Lung (tissue), 12 donors: ENCODE data around the gene EMC1. TPM values are rescaled to one million over a fixed set of nuclear protein-coding genes. Genes with fewer than 3 reads are reported as not detected.

Experiments
- ATAC-seq: fragments of 200-7000 bp; cut with Tn5 transposase; one replicate; pipeline ENCODE4 v1.9.1; 2020; ENCODE audit warnings: moderate number of reproducible peaks; ENCODE audit not compliant: insufficient read depth, low FRiP score
- DNase-seq, 3 donors: peaks; one replicate each; pipeline ENCODE4 v3.0.0-alpha.2; 2013 to 2017
- H3K27ac ChIP-seq, 2 donors: one replicate each; pipeline ENCODE4 v1.5.1; 2013; ENCODE audit warnings: mild to moderate bottlenecking in 2 of 2, moderate library complexity in 2 of 2, control low read depth in 1 of 2, inconsistent platforms in 1 of 2, low read depth in 1 of 2, low read length in 1 of 2
- H3K27me3 ChIP-seq, 3 donors: one replicate each; pipeline ENCODE4 v1.5.1; 2013; ENCODE audit warnings: low read length in 2 of 3; ENCODE audit not compliant: control insufficient read depth in 3 of 3, insufficient read depth in 3 of 3
- H3K36me3 ChIP-seq, 4 donors: one replicate each; pipeline ENCODE4 v1.5.1; 2013; ENCODE audit warnings: low read length in 4 of 4, mild to moderate bottlenecking in 1 of 4, moderate library complexity in 1 of 4; ENCODE audit not compliant: control insufficient read depth in 4 of 4, insufficient read depth in 4 of 4
- H3K4me1 ChIP-seq, 5 donors: one replicate each; pipeline ENCODE4 v1.5.1; 2013; ENCODE audit warnings: low read length in 5 of 5, mild to moderate bottlenecking in 2 of 5, moderate library complexity in 1 of 5; ENCODE audit not compliant: control insufficient read depth in 5 of 5, insufficient read depth in 5 of 5
- H3K4me3 ChIP-seq: one replicate; pipeline ENCODE4 v1.5.1; 2013; ENCODE audit warnings: mild to moderate bottlenecking, control low read depth, moderate library complexity
- H3K9ac ChIP-seq, 2 donors: one replicate each; pipeline ENCODE4 v1.5.1; 2013; ENCODE audit warnings: low read length in 2 of 2, control low read depth in 1 of 2; ENCODE audit not compliant: insufficient read depth in 1 of 2
- H3K9me3 ChIP-seq, 4 donors: one replicate each; pipeline ENCODE4 v1.5.1; 2013; ENCODE audit warnings: low read length in 3 of 4, mild to moderate bottlenecking in 1 of 4, moderate library complexity in 1 of 4; ENCODE audit not compliant: control insufficient read depth in 4 of 4, insufficient read depth in 3 of 4
- CTCF ChIP-seq: IDR thresholded peaks from 2 replicates; pipeline ENCODE4 v1.5.1; 2012; ENCODE audit warnings: mild to moderate bottlenecking; ENCODE audit errors: control extremely low read depth, extremely low read depth
- WGBS, 2 donors: extraction: QIAGEN DNeasy Blood & Tissue Kit; methylation state at CpG; one replicate each; pipeline ENCODE4 v1.1.7; 2013; 5-methylcytosine and 5-hydroxymethylcytosine counted together
- polyA plus RNA-seq, 2 donors: library from polyadenylated mRNA; stranded (reverse); fragments of 200-250 nt; gene quantifications; one replicate each; pipeline ENCODE4 v1.2.1, GENCODE V29; 2013
- total RNA-seq, 2 donors: library from RNA; depleted of rRNA in 1 of 2; stranded (reverse); fragments of >200 nt in 1 of 2; gene quantifications; one replicate each; pipeline ENCODE4 v1.2.1, GENCODE V29; 2014 to 2021
- donor health status: control.
- donor health status: control.
- donor health status: Bipolar disorder and iron deficiency.
- donor health status: healthy.
- donor health status: DM: yes; HTN: yes; CAD: no.

The EMC1 gene
- total and polyA plus RNA-seq, 4 donors: 12.1 to 52.7 (median 36.5) TPM

- TF ChIP-seq CTCF: no peak
- peaks cover 15 to 40% (median 19%) of the 10 kb centered on the region in 4 donors for H3K36me3 ChIP-seq
- H3K4me1 ChIP-seq: peaks cover 0 to 22% (median 10%) of the 10 kb centered on the region in 5 donors
- H3K27ac ChIP-seq: no peak overlapping the region
- 89 to 95% methylated on average over 4 of the region's 4 CpGs for WGBS, 2 donors
- no peak for DNase-seq
- no peaks in the 10 kb centered on the region for H3K9me3 ChIP-seq
- H3K9ac ChIP-seq: no peak overlapping the region
- no peak overlapping the region for H3K4me3 ChIP-seq
- H3K27me3 ChIP-seq: no peaks in the 10 kb centered on the region
- no peak for ATAC-seq
Observed at GRCh38 chr1:19255288-19255687, 4.0 kb upstream of the EMC1 start.

- Histone ChIP-seq H3K9me3 (no peaks in the 10 kb centered on the region), H3K4me1 (peaks cover 0 to 25% (median 10%) of the 10 kb centered on the region in 5 donors), H3K36me3 (peaks cover 10 to 33% (median 17%) of the 10 kb centered on the region in 4 donors), H3K27me3 (no peaks in the 10 kb centered on the region), H3K9ac (no peak overlapping the region), H3K4me3 (no peak overlapping the region), H3K27ac (no peak overlapping the region)
- DNase-seq (no peak), ATAC-seq (no peak)
- no peak for TF ChIP-seq CTCF
Observed at GRCh38 chr1:19254416-19254815, 3.1 kb upstream of the EMC1 start.

GRCh38 chr1:19250629-19251304 lies 557 bp downstream of the EMC1 start:
- H3K4me3 ChIP-seq: peak overlapping the region; percentile 93
- TF ChIP-seq CTCF: no peak
- peak overlapping the region; percentile 78 to 91 for H3K9ac ChIP-seq
- no peaks in the 10 kb centered on the region for H3K9me3 ChIP-seq
- DNase-seq (no peak), ATAC-seq (no peak)
- WGBS, 2 donors: 11 to 13% methylated on average over 14 of the region's 14 CpGs
- peaks cover 0 to 7% (median 2%) of the 10 kb centered on the region in 4 donors for H3K36me3 ChIP-seq
- H3K27me3 ChIP-seq: no peaks in the 10 kb centered on the region
- H3K4me1 ChIP-seq: peaks cover 0 to 25% (median 10%) of the 10 kb centered on the region in 5 donors
- peak overlapping the region; percentile 92 to 96 for H3K27ac ChIP-seq
